ENCODE data around the gene SLC1A3.

The SLC1A3 gene

GRCh38 chr5:36680066-36680465, 73.7 kb downstream of the SLC1A3 start:
- Histone ChIP-seq H3K9me3 (ENCODE audit: low read length) (no peaks in the 10 kb centered on the region), H3K9ac (ENCODE audit: low read length) (no peak overlapping the region), H3K36me3 (ENCODE audit: insufficient read depth, low read length) (no peaks in the 10 kb centered on the region), H3K27me3 (ENCODE audit: control insufficient read depth in 1 of 2, insufficient read depth in 2 of 2, low read length in 2 of 2) (no peaks in the 10 kb centered on the region), H3K4me1 (ENCODE audit: insufficient read depth, low read length) (no peaks in the 10 kb centered on the region), H3K27ac (ENCODE audit: low read depth, low read length) (no peak overlapping the region), H3K4me3 (ENCODE audit: low read depth in 1 of 2, low read length in 2 of 2) (no peak overlapping the region)

GRCh38 chr5:36681711-36682110, 75.3 kb downstream of the SLC1A3 start:
- Histone ChIP-seq H3K27ac (ENCODE audit: low read depth, low read length) (no peak overlapping the region), H3K27me3 (ENCODE audit: control insufficient read depth in 1 of 2, insufficient read depth in 2 of 2, low read length in 2 of 2) (no peaks in the 10 kb centered on the region), H3K4me3 (ENCODE audit: low read depth in 1 of 2, low read length in 2 of 2) (no peak overlapping the region), H3K9ac (ENCODE audit: low read length) (no peak overlapping the region), H3K9me3 (ENCODE audit: low read length) (no peaks in the 10 kb centered on the region), H3K36me3 (ENCODE audit: insufficient read depth, low read length) (no peaks in the 10 kb centered on the region), H3K4me1 (ENCODE audit: insufficient read depth, low read length) (no peaks in the 10 kb centered on the region)

DNA sequence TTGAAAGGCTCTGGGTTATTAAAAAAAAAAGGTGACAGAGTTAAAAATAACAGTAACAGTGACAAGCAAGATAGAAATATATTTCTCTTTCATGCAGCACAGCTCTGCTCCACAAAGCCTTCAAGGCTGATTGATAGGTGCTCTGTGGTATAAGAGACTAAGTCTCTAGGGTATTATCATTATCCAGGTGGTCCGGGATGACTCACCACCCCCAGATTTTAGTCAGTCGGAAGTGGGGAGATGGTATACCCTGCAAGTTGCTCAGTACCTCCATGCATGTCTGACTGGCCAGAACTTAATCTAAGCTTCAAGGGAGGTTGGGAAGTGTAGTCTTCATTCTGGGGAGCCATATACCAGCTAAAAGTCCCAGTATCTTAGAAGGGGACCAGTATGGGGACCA, 76.1 kb downstream of the SLC1A3 start:
- Histone ChIP-seq H3K9ac (ENCODE audit: low read length) (no peak overlapping the region), H3K9me3 (ENCODE audit: low read length) (no peaks in the 10 kb centered on the region), H3K4me1 (ENCODE audit: insufficient read depth, low read length) (no peaks in the 10 kb centered on the region), H3K4me3 (ENCODE audit: low read depth in 1 of 2, low read length in 2 of 2) (no peak overlapping the region), H3K27ac (ENCODE audit: low read depth, low read length) (no peak overlapping the region), H3K27me3 (ENCODE audit: control insufficient read depth in 1 of 2, insufficient read depth in 2 of 2, low read length in 2 of 2) (no peaks in the 10 kb centered on the region), H3K36me3 (ENCODE audit: insufficient read depth, low read length) (no peaks in the 10 kb centered on the region)

- Histone ChIP-seq H3K4me1 (ENCODE audit: insufficient read depth, low read length) (no peaks in the 10 kb centered on the region), H3K27ac (ENCODE audit: low read depth, low read length) (no peak overlapping the region), H3K9ac (ENCODE audit: low read length) (no peak overlapping the region)
Measured at GRCh38 chr5:36683821-36684434, 77.5 kb downstream of the SLC1A3 start.

GRCh38 chr5:36685631-36686288, 79.4 kb downstream of the SLC1A3 start:
- H3K27ac ChIP-seq (ENCODE audit: low read depth, low read length): no peak overlapping the region
- H3K27me3 ChIP-seq (ENCODE audit: control insufficient read depth in 1 of 2, insufficient read depth in 2 of 2, low read length in 2 of 2): no peaks in the 10 kb centered on the region
- H3K9me3 ChIP-seq (ENCODE audit: low read length): no peaks in the 10 kb centered on the region
- no peak overlapping the region for H3K4me3 ChIP-seq (ENCODE audit: low read depth in 1 of 2, low read length in 2 of 2)
- no peaks in the 10 kb centered on the region for H3K36me3 ChIP-seq (ENCODE audit: insufficient read depth, low read length)
- H3K9ac ChIP-seq (ENCODE audit: low read length): no peak overlapping the region
- H3K4me1 ChIP-seq (ENCODE audit: insufficient read depth, low read length): no peaks in the 10 kb centered on the region

More at GRCh38 chr5:36683821-36684434, 77.5 kb downstream of the SLC1A3 start:
- Histone ChIP-seq H3K36me3 (ENCODE audit: insufficient read depth, low read length) (no peaks in the 10 kb centered on the region), H3K27me3 (ENCODE audit: control insufficient read depth in 1 of 2, insufficient read depth in 2 of 2, low read length in 2 of 2) (no peaks in the 10 kb centered on the region), H3K4me3 (ENCODE audit: low read depth in 1 of 2, low read length in 2 of 2) (no peak overlapping the region), H3K9me3 (ENCODE audit: low read length) (no peaks in the 10 kb centered on the region)

DNA sequence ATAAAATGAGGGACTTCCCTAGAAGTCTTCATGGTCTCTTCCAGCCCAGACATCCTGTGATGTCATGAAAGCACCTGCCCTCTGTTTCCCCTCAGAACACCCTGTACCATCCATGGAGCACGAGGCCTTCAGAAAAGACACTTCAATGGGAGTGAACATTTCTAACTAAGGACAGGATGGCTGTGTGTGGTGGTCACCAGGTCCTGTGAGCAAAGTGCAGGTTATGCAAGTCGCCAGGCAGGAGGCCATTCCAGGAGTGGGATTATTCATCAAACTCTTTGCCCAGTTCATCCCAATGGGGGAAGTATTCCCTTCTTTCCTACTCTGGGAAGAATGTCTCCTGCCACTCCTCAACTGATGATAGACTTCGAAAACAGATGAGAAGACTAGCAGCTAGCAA, 80.5 kb downstream of the SLC1A3 start:
- H3K4me1 ChIP-seq (ENCODE audit: insufficient read depth, low read length): peaks cover 7% of the 10 kb centered on the region
- no peak overlapping the region for H3K4me3 ChIP-seq (ENCODE audit: low read depth in 1 of 2, low read length in 2 of 2)
- H3K27ac ChIP-seq (ENCODE audit: low read depth, low read length): no peak overlapping the region

DNA sequence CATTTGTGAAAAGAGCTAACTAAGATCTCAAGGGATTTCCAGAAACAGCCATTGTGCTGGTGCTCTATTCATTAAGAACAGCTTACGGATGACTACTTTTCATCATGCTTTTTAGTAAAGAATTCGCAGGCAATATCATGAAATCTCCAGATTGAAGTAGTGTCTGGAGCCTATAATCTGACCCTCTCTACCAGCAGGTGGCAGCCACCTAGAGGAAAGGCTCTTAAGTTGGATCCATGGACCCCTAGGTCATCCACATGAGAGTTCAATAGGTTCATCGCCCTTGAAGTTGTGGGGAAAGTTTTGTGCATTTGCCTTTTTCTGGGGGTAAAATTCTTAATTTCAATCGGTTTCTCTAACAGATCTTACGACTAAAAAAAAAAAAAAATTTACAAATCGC, 82.3 kb downstream of the SLC1A3 start:
- Histone ChIP-seq H3K9ac (ENCODE audit: low read length) (no peak overlapping the region), H3K4me1 (ENCODE audit: insufficient read depth, low read length) (peaks cover 22% of the 10 kb centered on the region), H3K9me3 (ENCODE audit: low read length) (no peaks in the 10 kb centered on the region), H3K27ac (ENCODE audit: low read depth, low read length) (no peak overlapping the region), H3K27me3 (ENCODE audit: control insufficient read depth in 1 of 2, insufficient read depth in 2 of 2, low read length in 2 of 2) (no peaks in the 10 kb centered on the region), H3K4me3 (ENCODE audit: low read depth in 1 of 2, low read length in 2 of 2) (no peak overlapping the region), H3K36me3 (ENCODE audit: insufficient read depth, low read length) (no peaks in the 10 kb centered on the region)

More for the DNA sequence above, 80.5 kb downstream of the SLC1A3 start:
- Histone ChIP-seq H3K9me3 (ENCODE audit: low read length) (no peaks in the 10 kb centered on the region), H3K9ac (ENCODE audit: low read length) (no peak overlapping the region), H3K36me3 (ENCODE audit: insufficient read depth, low read length) (no peaks in the 10 kb centered on the region), H3K27me3 (ENCODE audit: control insufficient read depth in 1 of 2, insufficient read depth in 2 of 2, low read length in 2 of 2) (no peaks in the 10 kb centered on the region)

DNA sequence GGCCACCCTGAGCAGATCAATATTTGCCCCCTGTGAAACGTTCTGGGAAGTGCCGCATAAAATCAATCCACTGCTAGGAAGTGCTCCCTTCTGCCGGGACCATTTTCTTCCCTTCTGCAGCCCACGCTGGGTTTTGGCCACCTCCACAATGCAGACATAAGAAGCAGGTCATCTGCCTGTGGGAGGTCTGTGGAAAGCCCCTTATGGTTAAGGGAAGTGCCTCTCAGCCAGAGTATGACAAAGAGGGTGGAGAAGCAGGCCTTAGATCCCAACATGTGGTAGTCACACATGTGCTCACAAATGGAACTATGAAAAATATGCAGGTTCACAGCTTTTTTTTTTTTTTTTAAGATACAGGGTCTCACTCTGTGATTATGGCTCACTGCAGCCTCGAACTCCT, 82.8 kb downstream of the SLC1A3 start:
- Histone ChIP-seq H3K9ac (ENCODE audit: low read length) (no peak overlapping the region), H3K4me1 (ENCODE audit: insufficient read depth, low read length) (peaks cover 22% of the 10 kb centered on the region), H3K4me3 (ENCODE audit: low read depth in 1 of 2, low read length in 2 of 2) (no peak overlapping the region), H3K27me3 (ENCODE audit: control insufficient read depth in 1 of 2, insufficient read depth in 2 of 2, low read length in 2 of 2) (no peaks in the 10 kb centered on the region), H3K36me3 (ENCODE audit: insufficient read depth, low read length) (no peaks in the 10 kb centered on the region), H3K9me3 (ENCODE audit: low read length) (no peaks in the 10 kb centered on the region), H3K27ac (ENCODE audit: low read depth, low read length) (no peak overlapping the region)

DNA sequence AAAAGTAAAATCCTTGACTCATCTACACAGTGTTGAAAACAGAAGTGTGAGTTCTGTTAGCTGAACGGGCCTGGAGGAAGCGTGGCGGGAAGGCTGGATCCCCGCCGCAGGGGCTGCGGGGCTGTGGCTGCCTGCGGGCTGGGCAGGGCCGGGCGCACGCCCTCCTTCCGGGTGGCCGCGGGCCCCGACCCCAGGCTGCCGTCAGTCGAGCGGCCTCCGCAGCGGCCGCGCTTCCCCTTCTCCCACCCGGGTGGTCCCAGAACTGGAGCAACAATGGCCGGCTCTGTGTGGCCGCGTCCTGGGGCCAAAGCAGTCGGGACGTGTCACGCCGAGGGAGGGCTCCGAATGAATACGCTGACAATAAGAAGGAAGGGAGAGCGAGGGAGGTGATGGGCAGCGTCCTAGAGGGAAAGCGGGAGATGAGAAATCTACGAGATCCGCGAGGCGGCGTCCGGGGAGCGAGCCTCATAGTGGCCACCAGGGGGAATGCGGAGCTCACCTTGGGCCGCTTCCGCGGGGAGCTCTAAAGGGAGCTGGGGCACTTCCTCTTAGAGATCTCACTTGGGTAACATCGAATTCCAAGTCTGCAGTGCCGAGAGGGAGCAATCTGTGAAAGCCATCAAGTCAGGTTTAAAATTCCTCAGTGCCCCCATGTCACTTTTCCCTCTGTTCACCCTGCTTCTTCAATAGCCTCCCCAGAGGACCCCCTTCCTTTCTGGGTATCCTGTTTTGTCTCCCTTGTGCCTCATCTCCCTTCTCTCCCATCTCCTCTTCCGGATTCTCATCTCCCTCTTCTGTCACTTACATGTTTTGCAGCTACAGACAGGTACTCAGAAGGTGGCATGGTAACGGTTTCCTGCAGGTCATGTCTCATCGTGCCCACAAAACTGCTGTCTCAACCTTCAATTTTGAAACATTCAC, 83.9 kb downstream of the SLC1A3 start:
- H3K27me3 ChIP-seq (ENCODE audit: control insufficient read depth in 1 of 2, insufficient read depth in 2 of 2, low read length in 2 of 2): no peaks in the 10 kb centered on the region
- H3K9ac ChIP-seq (ENCODE audit: low read length): no peak overlapping the region
- no peaks in the 10 kb centered on the region for H3K36me3 ChIP-seq (ENCODE audit: insufficient read depth, low read length)
- H3K27ac ChIP-seq (ENCODE audit: low read depth, low read length): peak overlapping the region; percentile 28
- H3K4me3 ChIP-seq (ENCODE audit: low read depth in 1 of 2, low read length in 2 of 2): peak overlapping the region; percentile 17 to 65
- no peaks in the 10 kb centered on the region for H3K9me3 ChIP-seq (ENCODE audit: low read length)
- H3K4me1 ChIP-seq (ENCODE audit: insufficient read depth, low read length): peaks cover 22% of the 10 kb centered on the region

- Histone ChIP-seq H3K4me3 (ENCODE audit: low read depth in 1 of 2, low read length in 2 of 2) (no peak overlapping the region), H3K27me3 (ENCODE audit: control insufficient read depth in 1 of 2, insufficient read depth in 2 of 2, low read length in 2 of 2) (no peaks in the 10 kb centered on the region), H3K4me1 (ENCODE audit: insufficient read depth, low read length) (peaks cover 22% of the 10 kb centered on the region), H3K9ac (ENCODE audit: low read length) (no peak overlapping the region), H3K9me3 (ENCODE audit: low read length) (no peaks in the 10 kb centered on the region), H3K36me3 (ENCODE audit: insufficient read depth, low read length) (no peaks in the 10 kb centered on the region), H3K27ac (ENCODE audit: low read depth, low read length) (no peak overlapping the region)
Measured at GRCh38 chr5:36691226-36691625, 84.8 kb downstream of the SLC1A3 start.

DNA sequence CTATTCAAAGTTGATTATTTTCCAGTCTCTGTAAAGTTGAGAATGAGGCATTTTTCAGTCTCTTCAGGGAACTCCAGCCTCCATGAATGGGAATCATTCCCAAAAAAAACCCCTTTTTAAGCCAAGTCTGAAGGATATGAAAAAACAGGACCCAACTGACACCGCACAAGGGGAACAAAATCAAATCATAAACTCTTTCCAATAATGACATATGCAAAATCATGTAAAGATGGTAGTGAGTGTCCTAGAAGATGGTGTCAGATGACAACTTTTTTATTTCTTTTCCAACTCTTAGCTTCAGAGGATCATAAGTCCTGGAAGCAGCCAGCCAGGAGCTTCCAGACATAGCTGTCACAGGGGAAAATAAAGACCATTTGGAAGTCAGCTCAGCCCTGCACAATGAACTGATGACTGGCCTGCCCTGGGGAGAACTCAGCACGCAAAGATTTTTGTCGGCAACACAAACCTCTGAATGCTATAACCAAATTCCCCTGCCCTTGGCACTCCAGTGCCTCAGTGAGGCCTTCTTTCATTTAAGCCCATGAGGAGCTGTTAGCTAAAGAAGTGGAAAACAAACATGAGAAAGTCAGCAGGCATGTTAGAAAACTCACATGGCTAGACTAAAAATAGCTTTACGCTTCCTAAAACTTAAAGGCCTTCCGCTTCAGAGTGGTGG, 85.4 kb downstream of the SLC1A3 start:
- H3K27me3 ChIP-seq (ENCODE audit: control insufficient read depth in 1 of 2, insufficient read depth in 2 of 2, low read length in 2 of 2): no peaks in the 10 kb centered on the region
- H3K27ac ChIP-seq (ENCODE audit: low read depth, low read length): no peak overlapping the region
- H3K9ac ChIP-seq (ENCODE audit: low read length): no peak overlapping the region
- H3K36me3 ChIP-seq (ENCODE audit: insufficient read depth, low read length): no peaks in the 10 kb centered on the region
- H3K9me3 ChIP-seq (ENCODE audit: low read length): no peaks in the 10 kb centered on the region
- H3K4me3 ChIP-seq (ENCODE audit: low read depth in 1 of 2, low read length in 2 of 2): no peak overlapping the region
- peaks cover 22% of the 10 kb centered on the region for H3K4me1 ChIP-seq (ENCODE audit: insufficient read depth, low read length)

Data from muscle layer of colon (tissue), 2 donors.